ENCODE data around the gene SPRR2F. TPM values are rescaled to one million over a fixed set of nuclear protein-coding genes. Genes with fewer than 3 reads are reported as not detected.
"Not testable (repeated sequence)": the region's sequence is repeated elsewhere in the genome, so short reads cannot be mapped to it uniquely, and the experiment has no call there.

Gene SPRR2F, protein sequence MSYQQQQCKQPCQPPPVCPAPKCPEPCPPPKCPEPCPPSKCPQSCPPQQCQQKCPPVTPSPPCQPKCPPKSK
- not detected in 2 replicates for total RNA-seq (2014; rRNA removed; shearing (Covaris generic))

DNA sequence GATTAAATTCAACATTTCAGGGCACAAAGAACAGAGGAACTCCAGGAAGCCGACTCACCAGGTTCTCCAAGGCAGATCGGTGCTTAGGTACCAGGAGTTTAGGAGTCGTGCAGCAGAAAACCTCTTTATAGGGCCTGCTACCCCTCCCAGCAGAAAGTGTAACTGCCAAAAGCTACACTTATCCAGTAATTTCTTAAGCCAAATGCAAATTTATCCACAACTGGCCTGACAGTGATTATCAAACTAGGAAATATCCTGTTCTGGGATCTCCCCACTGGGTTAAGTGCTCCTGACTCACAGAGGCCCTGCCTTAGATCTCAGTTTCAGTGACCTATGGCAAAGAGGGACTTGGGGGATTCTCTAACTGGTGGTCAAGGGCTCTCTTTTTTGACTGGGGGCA, at the start of gene SPRR2F:
SPRR2F (minus strand) TSS at position 101 of the 400 bp plus-strand sequence. CDS start 783 bp downstream, outside the sequence.
- H3K36me3 ChIP-seq, result no peaks in the 10 kb centered on the region
- no peak within 1 kb of the TSS for H3K4me3 ChIP-seq
- H3K27me3 ChIP-seq (replicated peaks), result no peaks in the 10 kb centered on the region
- H3K27ac ChIP-seq, result no peak within 1 kb of the TSS
- no peaks in the 10 kb centered on the region for H3K9me3 ChIP-seq (replicated peaks)
- DNase-seq (ENCODE audit: low read depth in 1 of 2, low spot score in 2 of 2), result no peak
- H3K4me1 ChIP-seq (replicated peaks), result no peaks in the 10 kb centered on the region

DNA sequence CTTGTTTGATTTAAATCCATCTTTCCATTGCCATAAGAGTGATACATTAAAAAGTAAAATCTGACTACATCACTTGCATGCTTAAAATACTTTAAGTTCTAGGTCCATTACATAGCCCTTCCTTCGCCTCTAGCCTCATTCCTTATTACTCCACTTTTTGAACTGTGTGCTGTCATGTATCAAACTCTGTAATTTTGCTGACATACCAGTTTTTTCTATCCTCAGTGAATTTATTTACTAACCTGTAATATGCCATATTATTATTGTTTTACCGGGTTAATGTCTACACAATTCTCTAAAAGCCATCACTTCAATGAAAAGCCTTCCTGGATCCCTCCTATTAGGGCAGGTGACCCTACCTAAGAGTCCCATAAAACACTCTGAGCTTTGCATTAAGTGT, 42.2 kb upstream of the SPRR2F start:
- Histone ChIP-seq H3K27me3 (replicated peaks) (0 out of 2 replicates have a peak, but pooled peaks cover 7% of the 10 kb centered on the region), H3K27ac (no peak overlapping the region), H3K9me3 (replicated peaks) (no peaks in the 10 kb centered on the region), H3K36me3 (no peaks in the 10 kb centered on the region), H3K4me1 (replicated peaks) (no peaks in the 10 kb centered on the region), H3K4me3 (no peak overlapping the region)
- DNase-seq (ENCODE audit: low read depth in 1 of 2, low spot score in 2 of 2), result no peak

DNA sequence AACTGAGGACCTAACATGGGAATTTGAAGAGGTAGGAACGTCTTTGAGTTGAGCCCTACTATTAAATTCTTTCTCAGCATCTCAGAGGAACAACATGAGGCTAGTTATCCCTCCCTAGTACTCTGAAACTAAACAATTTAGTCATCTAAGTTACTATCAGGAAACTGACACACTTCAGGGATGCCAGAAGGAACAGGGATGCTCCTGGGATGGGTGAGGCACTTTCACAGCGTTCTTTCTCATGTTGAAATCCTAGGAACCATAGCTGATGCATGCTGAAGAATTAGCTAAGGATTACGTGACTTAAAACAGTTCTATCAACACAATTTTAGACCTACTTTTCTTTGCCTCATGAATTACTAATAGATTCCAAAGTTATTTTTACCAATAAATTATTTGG, 39.2 kb upstream of the SPRR2F start:
- Histone ChIP-seq H3K27me3 (replicated peaks) (peaks cover 15% of the 10 kb centered on the region; the same call in 1 of the 2 replicates), H3K27ac (no peak overlapping the region), H3K4me3 (no peak overlapping the region), H3K4me1 (replicated peaks) (no peaks in the 10 kb centered on the region), H3K9me3 (replicated peaks) (no peaks in the 10 kb centered on the region), H3K36me3 (no peaks in the 10 kb centered on the region)
- DNase-seq (ENCODE audit: low read depth in 1 of 2, low spot score in 2 of 2), result no peak

DNA sequence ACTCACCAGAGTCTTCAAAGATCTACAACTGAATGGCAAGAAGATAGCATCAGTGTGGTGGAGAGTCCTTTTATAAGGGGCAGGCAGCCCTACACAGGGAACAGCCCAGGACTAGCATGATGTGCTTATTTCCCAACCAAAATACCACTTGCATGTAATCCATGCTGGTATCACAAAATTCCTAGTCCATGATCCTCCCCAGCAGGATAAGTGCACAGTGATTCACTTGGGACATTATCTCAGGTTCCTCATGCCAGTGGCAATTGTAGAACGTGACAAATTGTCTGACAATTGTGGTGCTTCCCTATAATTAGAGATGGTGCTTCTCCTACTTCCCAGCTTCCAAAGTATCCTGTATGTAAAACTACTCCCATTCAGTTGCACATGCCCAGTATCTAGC, 37.5 kb upstream of the SPRR2F start, which contains the start of gene SPRR2G:
SPRR2G (minus strand) TSS at position 45 of the 400 bp plus-strand sequence. CDS start 780 bp downstream, outside the sequence.
- no peak within 1 kb of the TSS for H3K4me3 ChIP-seq

DNA sequence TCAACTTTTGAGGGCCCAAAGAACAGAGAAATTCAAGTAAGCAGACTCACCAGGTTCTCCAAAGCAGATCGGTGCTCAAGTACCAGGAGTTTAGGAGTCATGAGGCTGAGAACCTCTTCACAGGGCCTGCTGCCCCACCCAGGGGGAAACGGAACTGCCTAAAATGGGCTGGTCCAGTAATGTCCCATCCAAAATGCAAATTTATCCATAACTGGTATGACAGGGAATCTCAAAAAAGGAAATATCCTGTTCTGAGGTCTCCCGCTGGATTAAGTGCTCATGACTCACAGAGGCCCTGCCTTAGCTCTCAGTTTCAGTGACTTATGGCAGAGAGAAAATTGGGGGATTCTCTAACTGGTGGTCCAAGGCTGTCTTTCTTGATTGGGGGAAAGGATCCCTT, 28.1 kb upstream of the SPRR2F start:
- no peak overlapping the region for H3K4me3 ChIP-seq
- no peak overlapping the region for H3K27ac ChIP-seq
- no peaks in the 10 kb centered on the region for H3K36me3 ChIP-seq
- no peaks in the 10 kb centered on the region for H3K9me3 ChIP-seq (replicated peaks)
- H3K4me1 ChIP-seq (replicated peaks), result no peaks in the 10 kb centered on the region
- DNase-seq (ENCODE audit: low read depth in 1 of 2, low spot score in 2 of 2), result no peak
- peaks cover 9% of the 10 kb centered on the region; the same call in 1 of the 2 replicates for H3K27me3 ChIP-seq (replicated peaks)

More for the DNA sequence above, 37.5 kb upstream of the SPRR2F start, which contains the start of gene SPRR2G:
- H3K27ac ChIP-seq, result no peak within 1 kb of the TSS
- no peaks in the 10 kb centered on the region for H3K9me3 ChIP-seq (replicated peaks)
- DNase-seq (ENCODE audit: low read depth in 1 of 2, low spot score in 2 of 2), result no peak
- no peaks in the 10 kb centered on the region for H3K36me3 ChIP-seq
- H3K27me3 ChIP-seq (replicated peaks), result peaks cover 17% of the 10 kb centered on the region; the same call in 1 of the 2 replicates
- H3K4me1 ChIP-seq (replicated peaks), result no peaks in the 10 kb centered on the region

DNA sequence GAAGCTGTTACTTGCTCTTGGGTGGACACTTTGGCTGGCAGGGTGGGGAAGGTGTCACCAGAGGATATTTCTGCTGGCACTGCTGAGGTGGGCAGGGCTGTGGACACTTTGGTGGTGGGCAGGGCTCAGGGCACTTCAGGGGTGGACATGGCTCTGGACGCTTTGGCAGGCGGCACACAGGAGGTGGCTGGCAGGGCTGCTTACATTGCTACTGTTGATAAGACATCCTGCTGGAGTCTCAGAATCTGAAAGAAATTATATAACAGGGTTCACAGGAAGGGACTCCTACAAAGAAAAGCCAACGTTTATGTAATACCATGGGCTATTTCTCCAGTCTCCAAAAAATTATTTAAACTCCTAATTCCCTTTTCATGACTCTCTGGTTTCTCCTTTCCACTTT, 27.2 kb upstream of the SPRR2F start:
- Histone ChIP-seq H3K4me3 (no peak overlapping the region), H3K36me3 (no peaks in the 10 kb centered on the region), H3K4me1 (replicated peaks) (no peaks in the 10 kb centered on the region), H3K9me3 (replicated peaks) (no peaks in the 10 kb centered on the region), H3K27ac (no peak overlapping the region), H3K27me3 (replicated peaks) (peaks cover 12% of the 10 kb centered on the region; the same call in 1 of the 2 replicates)
- no peak for DNase-seq (ENCODE audit: low read depth in 1 of 2, low spot score in 2 of 2)

DNA sequence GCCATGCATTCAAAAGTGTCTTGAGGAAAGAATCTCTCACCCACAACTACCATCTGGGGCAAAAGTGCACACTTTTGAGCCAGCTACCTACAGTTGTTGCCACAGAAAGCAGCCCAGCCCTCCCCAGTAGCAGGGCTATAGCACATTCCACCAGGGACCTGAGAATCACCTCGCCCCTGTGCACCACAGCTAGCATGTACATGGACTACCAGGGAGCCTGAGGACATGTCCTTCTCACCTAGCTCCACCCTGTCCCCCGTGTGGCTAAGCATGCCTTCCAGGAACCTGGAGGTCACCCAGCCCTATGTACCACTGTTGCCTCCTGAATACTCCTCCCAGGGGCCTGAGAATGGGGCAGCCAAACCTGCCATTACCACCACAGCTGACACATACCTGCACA, 20.4 kb upstream of the SPRR2F start:
- H3K27me3 ChIP-seq (replicated peaks), result peaks cover 11% of the 10 kb centered on the region
- H3K9me3 ChIP-seq (replicated peaks), result no peaks in the 10 kb centered on the region
- no peaks in the 10 kb centered on the region for H3K4me1 ChIP-seq (replicated peaks)
- H3K4me3 ChIP-seq, result no peak overlapping the region
- no peaks in the 10 kb centered on the region for H3K36me3 ChIP-seq
- DNase-seq (ENCODE audit: low read depth in 1 of 2, low spot score in 2 of 2), result no peak
- H3K27ac ChIP-seq, result no peak overlapping the region

DNA sequence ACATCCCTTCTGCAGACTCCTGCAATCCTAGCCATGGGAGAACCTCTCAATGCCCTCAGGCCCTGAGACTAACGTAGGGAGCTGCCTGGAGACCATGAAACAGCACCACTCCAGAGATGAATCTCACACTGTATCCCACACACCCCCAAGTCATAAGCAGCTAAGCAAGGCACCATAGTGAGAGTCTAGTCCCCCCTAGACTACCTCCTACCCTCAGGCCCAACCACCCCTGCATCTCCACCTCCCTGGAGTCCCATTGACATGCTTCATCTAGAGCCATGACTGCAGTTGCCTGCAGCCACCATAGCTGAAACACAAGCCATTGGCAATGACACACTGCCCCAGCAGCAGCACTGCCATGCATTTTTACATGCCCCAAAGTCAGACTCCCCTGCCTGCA, 20.0 kb upstream of the SPRR2F start:
- peaks cover 8% of the 10 kb centered on the region for H3K27me3 ChIP-seq (replicated peaks)
- H3K27ac ChIP-seq, result no peak overlapping the region
- no peaks in the 10 kb centered on the region for H3K9me3 ChIP-seq (replicated peaks)
- no peak overlapping the region for H3K4me3 ChIP-seq
- H3K36me3 ChIP-seq, result no peaks in the 10 kb centered on the region
- no peaks in the 10 kb centered on the region for H3K4me1 ChIP-seq (replicated peaks)
- no peak for DNase-seq (ENCODE audit: low read depth in 1 of 2, low spot score in 2 of 2)

DNA sequence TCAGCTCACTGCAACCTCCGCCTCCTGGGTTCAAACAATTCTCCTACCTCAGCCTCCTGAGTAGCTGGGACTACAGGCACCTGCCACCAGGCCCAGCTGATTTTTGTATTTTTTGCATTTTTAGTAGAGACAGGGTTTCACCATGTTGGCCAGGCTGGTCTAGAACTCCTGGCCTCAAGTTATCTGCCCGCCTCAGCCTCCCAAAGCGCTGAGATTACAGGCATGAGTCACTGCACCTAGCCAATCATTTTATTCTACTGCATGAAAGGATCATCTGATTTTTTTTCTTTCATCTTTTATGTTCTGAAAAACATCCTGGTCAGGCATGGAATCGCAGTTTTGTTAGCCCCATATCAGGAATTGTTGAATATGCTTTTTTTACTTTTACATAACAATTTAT, 15.4 kb upstream of the SPRR2F start:
- not testable (repeated sequence) for DNase-seq (ENCODE audit: low read depth in 1 of 2, low spot score in 2 of 2); H3K36me3 ChIP-seq; H3K4me3 ChIP-seq; H3K4me1 ChIP-seq (replicated peaks); H3K27ac ChIP-seq; H3K9me3 ChIP-seq (replicated peaks); H3K27me3 ChIP-seq (replicated peaks)

DNA sequence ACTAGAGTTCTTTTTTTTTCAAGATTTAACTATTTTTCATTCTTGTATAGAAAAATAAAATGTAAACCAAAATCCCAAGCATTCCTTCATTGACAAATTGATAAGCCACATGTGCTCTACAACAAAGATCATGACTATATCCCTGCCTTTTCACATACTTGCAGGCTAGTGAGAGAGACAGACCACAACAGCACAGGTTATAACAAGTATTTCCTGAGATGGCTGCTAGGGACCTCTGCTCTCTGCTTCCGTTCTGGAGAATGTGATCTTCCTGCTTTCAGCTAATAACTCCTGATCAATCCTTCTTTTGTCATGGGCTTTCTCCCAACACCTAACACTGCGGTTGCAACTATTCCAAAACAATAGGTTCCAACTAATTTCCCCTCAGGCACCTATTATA, 14.0 kb upstream of the SPRR2F start:
- DNase-seq (ENCODE audit: low read depth in 1 of 2, low spot score in 2 of 2), result no peak
- no peak overlapping the region for H3K27ac ChIP-seq
- H3K4me1 ChIP-seq (replicated peaks), result no peaks in the 10 kb centered on the region
- H3K27me3 ChIP-seq (replicated peaks), result no peaks in the 10 kb centered on the region
- H3K9me3 ChIP-seq (replicated peaks), result no peaks in the 10 kb centered on the region
- H3K4me3 ChIP-seq, result no peak overlapping the region
- no peaks in the 10 kb centered on the region for H3K36me3 ChIP-seq

DNA sequence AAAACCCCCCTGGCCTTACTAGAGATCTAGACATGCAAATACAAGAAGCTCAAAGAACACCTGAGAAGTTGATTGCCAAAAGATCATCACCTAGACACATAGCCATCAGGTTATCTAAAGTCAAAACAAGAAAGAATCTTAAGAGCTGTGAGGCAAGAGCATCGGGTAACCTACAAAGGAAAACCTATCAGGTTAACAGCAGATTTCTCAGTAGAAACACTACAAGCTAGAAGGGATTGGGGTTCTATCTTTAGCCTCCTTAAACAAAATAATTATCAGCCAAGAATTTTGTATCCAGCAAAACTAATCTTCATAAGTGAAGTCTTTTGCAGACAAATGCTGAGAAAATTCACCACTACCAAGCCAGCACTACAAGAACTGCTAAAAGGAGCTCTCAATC, 12.2 kb upstream of the SPRR2F start:
- no peak overlapping the region for H3K4me3 ChIP-seq
- H3K27ac ChIP-seq, result no peak overlapping the region
- no peaks in the 10 kb centered on the region for H3K36me3 ChIP-seq
- no peaks in the 10 kb centered on the region for H3K4me1 ChIP-seq (replicated peaks)
- DNase-seq (ENCODE audit: low read depth in 1 of 2, low spot score in 2 of 2), result no peak
- H3K9me3 ChIP-seq (replicated peaks), result no peaks in the 10 kb centered on the region
- H3K27me3 ChIP-seq (replicated peaks), result no peaks in the 10 kb centered on the region

DNA sequence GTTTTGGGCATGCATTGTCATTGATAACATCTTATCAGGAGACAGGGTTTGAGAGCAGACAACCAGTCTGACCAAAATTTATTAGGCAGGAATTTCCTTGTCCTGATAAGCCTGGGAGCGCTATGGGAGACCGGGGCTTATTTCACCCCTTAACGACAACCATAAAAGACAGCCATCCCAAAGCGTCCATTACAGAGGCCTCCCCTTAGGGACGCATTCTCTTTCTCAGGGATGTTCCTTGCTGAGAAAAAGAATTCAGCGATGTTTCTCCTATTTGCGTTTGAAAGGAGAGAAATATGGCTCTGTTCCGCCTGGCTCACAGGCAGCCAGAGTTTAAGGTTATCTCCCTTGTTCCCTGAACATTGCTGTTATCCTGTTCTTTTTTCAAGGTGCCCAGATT, 10.5 kb upstream of the SPRR2F start:
- H3K4me3 ChIP-seq; DNase-seq (ENCODE audit: low read depth in 1 of 2, low spot score in 2 of 2); H3K27me3 ChIP-seq (replicated peaks); H3K4me1 ChIP-seq (replicated peaks); H3K9me3 ChIP-seq (replicated peaks); H3K27ac ChIP-seq; H3K36me3 ChIP-seq: not testable (repeated sequence)

DNA sequence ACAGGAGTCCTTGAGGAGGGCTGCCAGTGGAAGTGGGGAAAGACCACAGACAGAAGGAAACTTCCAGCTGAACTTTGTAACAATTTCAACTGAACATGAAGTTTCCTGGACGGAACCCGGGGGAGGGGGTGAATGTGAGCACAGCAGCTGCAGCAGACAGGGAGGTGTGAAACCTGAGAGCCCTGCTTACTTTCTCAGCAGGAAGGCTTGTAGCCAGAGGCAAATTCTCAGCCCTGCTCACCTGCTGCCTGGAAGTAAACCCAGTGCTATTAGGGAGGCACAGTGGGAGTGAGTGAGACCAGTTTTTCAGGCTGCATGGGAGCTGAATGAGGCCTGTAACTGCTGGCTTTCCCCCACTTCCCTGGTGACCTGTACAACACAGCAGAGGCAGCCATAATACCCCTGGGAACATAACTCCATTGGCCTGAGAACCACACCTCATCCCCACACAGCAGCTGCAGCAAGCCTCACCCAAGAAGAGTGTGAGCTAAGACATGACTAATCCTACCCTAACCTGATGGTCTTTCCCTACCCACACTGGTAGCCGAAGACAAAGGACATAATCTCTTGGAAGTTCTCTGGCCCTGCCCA, 9.6 kb upstream of the SPRR2F start:
- no peaks in the 10 kb centered on the region for H3K36me3 ChIP-seq
- H3K4me3 ChIP-seq, result no peak overlapping the region
- no peak for DNase-seq (ENCODE audit: low read depth in 1 of 2, low spot score in 2 of 2)
- no peaks in the 10 kb centered on the region for H3K4me1 ChIP-seq (replicated peaks)
- H3K27ac ChIP-seq, result no peak overlapping the region
- H3K9me3 ChIP-seq (replicated peaks), result no peaks in the 10 kb centered on the region
- H3K27me3 ChIP-seq (replicated peaks), result no peaks in the 10 kb centered on the region

DNA sequence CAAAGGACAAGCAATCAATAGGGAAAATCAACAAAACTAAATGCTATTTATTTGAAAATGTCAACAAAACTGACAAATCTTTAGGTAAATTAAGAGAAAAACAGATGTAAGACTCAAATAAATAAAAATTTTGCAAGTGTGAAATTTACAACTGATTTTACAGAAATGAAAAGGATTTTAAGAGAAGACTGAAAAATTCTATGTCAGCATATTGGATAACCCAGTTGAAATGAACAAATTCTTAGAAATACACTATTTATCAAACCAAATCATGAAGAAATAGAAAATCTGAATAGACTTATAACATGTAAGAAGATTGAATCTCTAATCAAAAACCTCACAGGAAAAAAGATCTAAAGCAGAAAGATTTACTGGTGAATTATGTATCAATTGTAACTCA, 7.6 kb upstream of the SPRR2F start:
- no peak for DNase-seq (ENCODE audit: low read depth in 1 of 2, low spot score in 2 of 2)
- no peaks in the 10 kb centered on the region for H3K36me3 ChIP-seq
- H3K27ac ChIP-seq, result no peak overlapping the region
- no peaks in the 10 kb centered on the region for H3K27me3 ChIP-seq (replicated peaks)
- no peak overlapping the region for H3K4me3 ChIP-seq
- H3K4me1 ChIP-seq (replicated peaks), result no peaks in the 10 kb centered on the region
- no peaks in the 10 kb centered on the region for H3K9me3 ChIP-seq (replicated peaks)

DNA sequence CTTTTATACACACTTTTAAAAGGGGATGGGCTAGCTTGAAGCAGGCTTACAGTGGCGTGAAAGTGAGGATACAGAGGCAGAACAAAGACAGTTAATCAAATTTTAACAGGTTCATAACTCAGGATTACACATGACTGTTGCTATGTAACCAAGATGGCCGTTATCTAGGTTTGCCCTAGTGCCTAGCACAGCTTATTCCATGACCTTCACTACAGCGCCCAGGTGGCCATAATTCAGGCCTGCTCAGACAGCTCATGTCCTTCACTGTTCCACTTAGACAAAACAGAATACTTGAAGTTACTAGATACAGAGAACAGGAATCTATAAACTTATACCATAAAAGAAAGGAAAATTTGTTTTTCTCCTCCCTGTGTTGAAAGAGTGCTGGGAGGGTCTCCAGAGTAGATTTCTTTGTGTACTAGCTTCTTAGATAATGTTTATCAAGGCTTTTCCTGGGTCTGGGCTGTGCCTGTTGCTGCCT, 6.2 kb upstream of the SPRR2F start:
- H3K27me3 ChIP-seq (replicated peaks), result no peaks in the 10 kb centered on the region
- no peak for DNase-seq (ENCODE audit: low read depth in 1 of 2, low spot score in 2 of 2)

More for the DNA sequence above, 6.2 kb upstream of the SPRR2F start:
- Histone ChIP-seq H3K4me3 (no peak overlapping the region), H3K36me3 (no peaks in the 10 kb centered on the region), H3K27ac (no peak overlapping the region), H3K9me3 (replicated peaks) (no peaks in the 10 kb centered on the region), H3K4me1 (replicated peaks) (no peaks in the 10 kb centered on the region)
